H9 (cell line): ENCODE data around the gene XAF1. TPM values are rescaled to one million over a fixed set of nuclear protein-coding genes. Genes with fewer than 3 reads are reported as not detected.
A peak's percentile ranks its signal among the peaks of the same experiment; 100 is the strongest.

Source experiments
- DNase-seq: peaks from one replicate; pipeline ENCODE4 v3.0.0-alpha.2; 2017
- H2AFZ ChIP-seq: one replicate; pipeline ENCODE4 v1.6.1; 2013; ENCODE audit warnings: mild to moderate bottlenecking, low read length, control low read depth, moderate library complexity
- H2AK5ac ChIP-seq: 2 replicates; pipeline ENCODE4 v1.6.1; 2013; ENCODE audit warnings: low read length, control low read depth, mixed read lengths; ENCODE audit not compliant: insufficient read length
- H2BK120ac ChIP-seq: one replicate; pipeline ENCODE4 v1.6.1; 2013; ENCODE audit warnings: low read depth, mild to moderate bottlenecking, low read length, control low read depth, inconsistent platforms; ENCODE audit not compliant: poor library complexity, severe bottlenecking
- H2BK12ac ChIP-seq: 2 replicates; pipeline ENCODE4 v1.6.1; 2013; ENCODE audit warnings: low read length, control low read depth, mixed read lengths, low read depth; ENCODE audit not compliant: insufficient read length
- H2BK15ac ChIP-seq: 2 replicates; pipeline ENCODE4 v1.6.1; 2013; ENCODE audit warnings: low read depth, low read length, control low read depth
- H2BK20ac ChIP-seq: one replicate; pipeline ENCODE4 v1.6.1; 2013; ENCODE audit warnings: low read depth, mild to moderate bottlenecking, low read length, control low read depth, inconsistent platforms; ENCODE audit not compliant: poor library complexity, severe bottlenecking
- H2BK5ac ChIP-seq: 2 replicates; pipeline ENCODE4 v1.6.1; 2013; ENCODE audit warnings: low read length, control low read depth, mixed read lengths; ENCODE audit not compliant: insufficient read length
- H3K14ac ChIP-seq: 2 replicates; pipeline ENCODE4 v1.6.1; 2013; ENCODE audit warnings: low read length, control low read depth; ENCODE audit not compliant: insufficient read depth
- H3K18ac ChIP-seq: 2 replicates; pipeline ENCODE4 v1.6.1; 2013; ENCODE audit warnings: low read depth, mild to moderate bottlenecking, mixed read lengths, low read length, control low read depth; ENCODE audit not compliant: insufficient read length
- H3K23ac ChIP-seq: 2 replicates; pipeline ENCODE4 v1.6.1; 2013; ENCODE audit warnings: low read length, control low read depth, mixed read lengths, low read depth; ENCODE audit not compliant: insufficient read length
- H3K23me2 ChIP-seq: 2 replicates; pipeline ENCODE4 v1.6.1; 2013; ENCODE audit warnings: low read depth, mild to moderate bottlenecking, mixed read lengths, low read length, control low read depth; ENCODE audit not compliant: insufficient read length, poor library complexity, severe bottlenecking
- H3K27ac ChIP-seq: 2 replicates; pipeline ENCODE4 v1.5.1; 2013; ENCODE audit warnings: low read length, control low read depth, mixed read lengths, low read depth; ENCODE audit not compliant: insufficient read length
- H3K27me3 ChIP-seq: 2 replicates; pipeline ENCODE4 v1.6.1; 2013; ENCODE audit warnings: low read length, control low read depth, inconsistent platforms; ENCODE audit not compliant: insufficient read depth
- H3K4ac ChIP-seq: 2 replicates; pipeline ENCODE4 v1.6.1; 2013; ENCODE audit warnings: low read depth, mild to moderate bottlenecking, control low read depth, inconsistent platforms, low read length, moderate library complexity
- H3K4me1 ChIP-seq: 2 replicates; pipeline ENCODE4 v1.6.1; 2013; ENCODE audit warnings: low read length, control low read depth, inconsistent platforms; ENCODE audit not compliant: insufficient read depth
- H3K4me2 ChIP-seq: 2 replicates; pipeline ENCODE4 v1.6.1; 2013; ENCODE audit warnings: low read length, control low read depth, mixed read lengths; ENCODE audit not compliant: insufficient read length, insufficient read depth
- H3K56ac ChIP-seq: 2 replicates; pipeline ENCODE4 v1.6.1; 2013; ENCODE audit warnings: low read depth, mild to moderate bottlenecking, mixed read lengths, low read length, control low read depth; ENCODE audit not compliant: insufficient read length
- H3K79me1 ChIP-seq: 2 replicates; pipeline ENCODE4 v1.6.1; 2013; ENCODE audit warnings: low read depth, mild to moderate bottlenecking, moderate library complexity, low read length, control low read depth, inconsistent platforms; ENCODE audit not compliant: insufficient read depth, poor library complexity, severe bottlenecking
- H3K79me2 ChIP-seq: 2 replicates; pipeline ENCODE4 v1.6.1; 2013; ENCODE audit warnings: low read length, control low read depth, inconsistent platforms; ENCODE audit not compliant: insufficient read depth
- H3K9ac ChIP-seq: 2 replicates; pipeline ENCODE4 v1.6.1; 2013; ENCODE audit warnings: low read length, control low read depth, mixed read lengths; ENCODE audit not compliant: insufficient read length; ENCODE audit errors: extremely low read depth
- H3K9me3 ChIP-seq: one replicate; pipeline ENCODE4 v1.6.1; 2013; ENCODE audit warnings: low read depth, low read length, inconsistent platforms; ENCODE audit not compliant: control insufficient read depth
- H3T11ph ChIP-seq: one replicate; pipeline ENCODE4 v1.6.1; 2013; ENCODE audit warnings: mild to moderate bottlenecking, low read length, control low read depth, inconsistent platforms
- H4K20me1 ChIP-seq: one replicate; pipeline ENCODE4 v1.6.1; 2013; ENCODE audit not compliant: control insufficient read depth, insufficient read length, insufficient read depth
- H4K5ac ChIP-seq: 2 replicates; pipeline ENCODE4 v1.6.1; 2013; ENCODE audit warnings: low read depth, mild to moderate bottlenecking, mixed read lengths, low read length, control low read depth; ENCODE audit not compliant: insufficient read length
- H4K8ac ChIP-seq: replicated peaks from 2 replicates; pipeline ENCODE4 v1.6.1; 2013; ENCODE audit warnings: low read length, control low read depth, mixed read lengths, low read depth; ENCODE audit not compliant: insufficient read length
- H4K91ac ChIP-seq: 2 replicates; pipeline ENCODE4 v1.6.1; 2013; ENCODE audit warnings: low read depth, mild to moderate bottlenecking, moderate library complexity, mixed read lengths, low read length, control low read depth; ENCODE audit not compliant: insufficient read length
- H3K27ac Mint-ChIP-seq, 3 experiments: 2 replicates in 2 of 3; 3 replicates in 1 of 3; pipeline ENCODE4 v1.8.0; 2020 to 2021; ENCODE audit warnings: mixed read lengths in 3 of 3, mild to moderate bottlenecking in 1 of 3, moderate library complexity in 1 of 3
- H3K27me3 Mint-ChIP-seq: 2 replicates; pipeline ENCODE4 v1.8.0; 2021; ENCODE audit warnings: low read depth, mild to moderate bottlenecking, moderate library complexity, mixed read lengths
- H3K36me3 Mint-ChIP-seq, 3 experiments: 2 replicates in 2 of 3; 3 replicates in 1 of 3; pipeline ENCODE4 v1.8.0; 2020 to 2021; ENCODE audit warnings: low read depth in 3 of 3, mixed read lengths in 3 of 3; ENCODE audit not compliant: insufficient read depth in 1 of 3
- H3K4me1 Mint-ChIP-seq, 2 experiments: 2 replicates each; pipeline ENCODE4 v1.8.0; 2020; ENCODE audit warnings: mixed read lengths in 2 of 2
- H3K4me3 Mint-ChIP-seq, 2 experiments: 2 replicates in 1 of 2; 3 replicates in 1 of 2; pipeline ENCODE4 v1.8.0; 2020 to 2021; ENCODE audit warnings: mild to moderate bottlenecking in 2 of 2, mixed read lengths in 2 of 2, moderate library complexity in 1 of 2
- H3K9me3 Mint-ChIP-seq, 2 experiments: 2 replicates in 1 of 2; 3 replicates in 1 of 2; pipeline ENCODE4 v1.8.0; 2020; ENCODE audit warnings: mild to moderate bottlenecking in 2 of 2, mixed read lengths in 2 of 2, moderate library complexity in 1 of 2
- CTCF ChIP-seq: fragments of 200-600 bp; sonication (generic); conservative IDR thresholded peaks from 3 replicates; pipeline ENCODE4 v1.8.0; 2021; ENCODE audit warnings: antibody characterized with exemption, mild to moderate bottlenecking
- WGBS: extraction: QIAGEN DNeasy Blood & Tissue Kit; methylation state at CpG from one replicate; pipeline ENCODE4 v1.1.7; 2013; ENCODE audit warnings: missing lambda C conversion rate, low lambda C conversion rate, mixed read lengths; ENCODE audit not compliant: insufficient read length; ENCODE audit errors: extremely low coverage; 5-methylcytosine and 5-hydroxymethylcytosine counted together
- total RNA-seq: library from RNA; stranded (reverse); gene quantifications from 2 replicates; pipeline ENCODE4 v1.2.1, GENCODE V29; 2021

Gene XAF1
- total RNA-seq, 1 experiment from 2014 or later = not detected

- no peaks in the 10 kb centered on the region for H3K4me1 ChIP-seq
- no peak overlapping the region for H3K9ac ChIP-seq
- no CpG with 5 or more reads among the region's 14 CpGs for WGBS
- H2BK120ac ChIP-seq = no peak overlapping the region
- H3K23ac ChIP-seq = no peak overlapping the region
- H3K4me2 ChIP-seq = no peak overlapping the region
- no peaks in the 10 kb centered on the region for H3K27me3 ChIP-seq
- H3K4ac ChIP-seq = no peak overlapping the region
- Mint-ChIP-seq H3K27ac (peak overlapping the region in 1 of 3 experiments; percentile 83; a peak in 1 of 7 replicates), H3K4me1 (peaks cover 0 to 10% of the 10 kb centered on the region in 2 experiments; a peak in 2 of 4 replicates), H3K27me3 (peaks cover 26% of the 10 kb centered on the region), H3K9me3 (no peaks in the 10 kb centered on the region; a peak in 2 of 5 replicates), H3K4me3 (no peak overlapping the region; a peak in 1 of 5 replicates), H3K36me3 (no peaks in the 10 kb centered on the region; a peak in 2 of 7 replicates)
- TF ChIP-seq CTCF = no peak
- no peak overlapping the region for H2BK15ac ChIP-seq
- H2BK12ac ChIP-seq = no peak overlapping the region
- H4K8ac ChIP-seq = no peak overlapping the region
- H3T11ph ChIP-seq = no peak overlapping the region
- no peak overlapping the region for H3K56ac ChIP-seq
- no peak overlapping the region for H3K27ac ChIP-seq
- H3K18ac ChIP-seq = no peak overlapping the region
- no peak overlapping the region for H2BK20ac ChIP-seq
- no peak overlapping the region for H4K5ac ChIP-seq
- no peak for DNase-seq
- H3K9me3 ChIP-seq = no peaks in the 10 kb centered on the region
- no peaks in the 10 kb centered on the region for H4K20me1 ChIP-seq
- H2AFZ ChIP-seq = no peak overlapping the region
- H2BK5ac ChIP-seq = no peak overlapping the region
- no peaks in the 10 kb centered on the region for H3K79me2 ChIP-seq
- no peak overlapping the region for H3K14ac ChIP-seq
- no peak overlapping the region for H2AK5ac ChIP-seq
- H3K23me2 ChIP-seq = no peaks in the 10 kb centered on the region
- H4K91ac ChIP-seq = no peak overlapping the region
- no peaks in the 10 kb centered on the region for H3K79me1 ChIP-seq
Measured at GRCh38 chr17:6706499-6706898, 49.3 kb upstream of the XAF1 start.
